Measurements from ENCODE around the gene TRIM36.

TRIM36 gene

GRCh38 chr5:115194676-115195075 lies 25.0 kb upstream of the TRIM36 start:
- Histone ChIP-seq H3K36me3 (no peaks in the 10 kb centered on the region), H3K9me3 (no peaks in the 10 kb centered on the region), H3K4me1 (peaks cover 0 to 9% (median 0%) of the 10 kb centered on the region in 4 donors), H3K4me3 (no peak overlapping the region), H3K27me3 (no peaks in the 10 kb centered on the region), H3K27ac (no peak overlapping the region)
- TF ChIP-seq CTCF (IDR thresholded peaks at IDR 0.05): no peak
- no peak for DNase-seq
- intact Hi-C loops (cut with DNase I; ENCODE audit: low total_unique reads): no loop called here

DNA sequence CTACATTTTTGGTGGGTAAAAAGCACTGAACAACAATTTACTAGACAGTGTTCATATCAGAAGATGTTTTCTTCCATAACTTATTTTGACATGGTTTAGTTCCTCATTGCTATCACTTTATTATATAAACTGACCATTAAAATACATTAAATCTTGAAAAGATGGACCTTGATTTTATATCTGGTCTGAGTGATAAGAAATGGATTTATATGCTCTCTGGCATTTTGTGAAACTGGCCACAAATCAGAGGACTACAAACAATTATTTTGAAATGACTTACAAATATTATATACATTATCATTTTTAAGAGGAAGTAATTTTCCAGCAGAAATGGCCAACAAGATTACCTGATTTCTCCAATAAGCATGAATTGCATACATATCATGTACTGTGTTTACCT lies 23.6 kb upstream of the TRIM36 start:
- Histone ChIP-seq H3K9me3 (no peaks in the 10 kb centered on the region), H3K27me3 (no peaks in the 10 kb centered on the region), H3K4me3 (no peak overlapping the region), H3K4me1 (peaks cover 0 to 9% (median 0%) of the 10 kb centered on the region in 4 donors), H3K27ac (no peak overlapping the region), H3K36me3 (no peaks in the 10 kb centered on the region)
- DNase-seq: no peak
- TF ChIP-seq CTCF (IDR thresholded peaks at IDR 0.05): no peak
- intact Hi-C loops (cut with DNase I; ENCODE audit: low total_unique reads): no loop called here

GRCh38 chr5:115192098-115192497 lies 22.4 kb upstream of the TRIM36 start:
- no peaks in the 10 kb centered on the region for H3K27me3 ChIP-seq
- H3K4me1 ChIP-seq: peaks cover 0 to 9% (median 0%) of the 10 kb centered on the region in 4 donors
- DNase-seq: no peak
- intact Hi-C loops (cut with DNase I; ENCODE audit: low total_unique reads): no loop called here
- H3K9me3 ChIP-seq: no peaks in the 10 kb centered on the region
- no peak overlapping the region for H3K27ac ChIP-seq
- no peak for TF ChIP-seq CTCF (IDR thresholded peaks at IDR 0.05)
- H3K4me3 ChIP-seq: no peak overlapping the region
- no peaks in the 10 kb centered on the region for H3K36me3 ChIP-seq

DNA sequence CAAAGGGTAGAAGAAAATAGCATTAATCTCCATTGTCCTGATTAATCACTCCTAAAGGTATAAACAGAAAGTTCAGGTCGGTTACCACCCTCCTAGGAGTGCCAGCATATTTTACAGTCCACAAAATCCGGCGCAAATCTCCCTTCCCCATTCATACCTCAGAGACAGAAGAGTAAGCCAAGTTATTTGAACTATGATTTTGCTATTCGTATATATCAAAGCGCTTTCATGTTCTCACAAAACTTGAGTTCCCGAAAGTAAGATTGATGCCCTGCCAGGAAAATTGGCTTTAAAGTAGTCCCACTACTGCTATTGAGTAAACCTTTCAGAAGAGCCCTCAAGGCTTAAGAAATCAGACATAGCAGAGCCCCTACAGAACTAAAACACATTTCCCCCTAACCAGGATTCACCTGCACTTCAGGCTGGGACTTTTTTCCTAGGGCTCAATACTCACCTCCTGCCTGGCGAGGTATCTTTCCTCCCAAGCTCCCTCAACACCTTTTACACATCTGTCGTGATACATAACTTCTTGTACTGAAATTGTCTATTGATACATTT lies 21.8 kb upstream of the TRIM36 start:
- no peak overlapping the region for H3K27ac ChIP-seq
- H3K36me3 ChIP-seq: no peaks in the 10 kb centered on the region
- H3K27me3 ChIP-seq: no peaks in the 10 kb centered on the region
- H3K9me3 ChIP-seq: no peaks in the 10 kb centered on the region
- no peak overlapping the region for H3K4me3 ChIP-seq
- intact Hi-C loops (cut with DNase I; ENCODE audit: low total_unique reads): no loop called here
- H3K4me1 ChIP-seq: peaks cover 0 to 9% (median 0%) of the 10 kb centered on the region in 4 donors
- TF ChIP-seq CTCF (IDR thresholded peaks at IDR 0.05): no peak
- no peak for DNase-seq

- H3K27me3 ChIP-seq: no peaks in the 10 kb centered on the region
- no peaks in the 10 kb centered on the region for H3K9me3 ChIP-seq
- intact Hi-C loops (cut with DNase I; ENCODE audit: low total_unique reads): no loop called here
- H3K27ac ChIP-seq: no peak overlapping the region
- H3K36me3 ChIP-seq: no peaks in the 10 kb centered on the region
- H3K4me1 ChIP-seq: peaks cover 0 to 9% (median 0%) of the 10 kb centered on the region in 4 donors
- DNase-seq: no peak
- no peak overlapping the region for H3K4me3 ChIP-seq
- TF ChIP-seq CTCF (IDR thresholded peaks at IDR 0.05): no peak
These were observed 20.7 kb upstream of the TRIM36 start for GRCh38 chr5:115190388-115190787.

DNA sequence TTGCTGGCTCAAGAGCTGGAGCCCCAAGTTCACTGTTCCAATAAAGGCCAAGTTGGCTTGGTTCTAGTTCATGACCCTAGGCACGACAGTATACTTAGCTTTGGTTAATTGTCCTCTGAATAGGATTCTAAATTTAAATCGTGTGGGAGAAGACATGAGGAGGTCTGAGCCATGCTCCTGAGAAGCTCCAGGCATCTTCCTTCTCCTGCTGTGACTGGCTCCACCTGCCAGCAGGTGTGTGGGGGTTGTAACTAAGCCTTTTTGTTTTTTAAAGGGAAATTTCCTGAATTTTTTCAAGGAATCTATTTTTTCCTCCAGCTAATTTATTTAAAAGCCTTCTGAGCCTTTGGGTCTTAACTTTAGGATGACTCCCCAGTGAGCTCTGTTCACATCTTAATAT lies 20.2 kb upstream of the TRIM36 start:
- H3K4me3 ChIP-seq: no peak overlapping the region
- H3K36me3 ChIP-seq: no peaks in the 10 kb centered on the region
- DNase-seq: no peak
- H3K27ac ChIP-seq: no peak overlapping the region
- H3K9me3 ChIP-seq: no peaks in the 10 kb centered on the region
- H3K4me1 ChIP-seq: peaks cover 0 to 6% (median 0%) of the 10 kb centered on the region in 4 donors
- intact Hi-C loops (cut with DNase I; ENCODE audit: low total_unique reads): no loop called here
- TF ChIP-seq CTCF (IDR thresholded peaks at IDR 0.05): no peak
- no peaks in the 10 kb centered on the region for H3K27me3 ChIP-seq
